PC-3 (cell line): Measurements from ENCODE around the gene DOC2B. TPM values are rescaled to one million over a fixed set of nuclear protein-coding genes. Genes with fewer than 3 reads are reported as not detected.

Source experiments
- ATAC-seq: fragments of 200-7000 bp; cut with Tn5 transposase; 2 replicates; pipeline ENCODE4 v1.9.1; 2020; ENCODE audit warnings: mild to moderate bottlenecking, moderate library complexity
- BruUV-seq: library from RNA; stranded (reverse); fragments of 400-500 nt; replicated peaks from 2 replicates; lab custom pipeline; 2021; lab: Mats Ljungman, UMichigan
- CTCF ChIA-PET: fragments of 300-600 bp; sonication (Branson Sonifier 250); formaldehyde crosslinking; loops from one replicate; lab custom pipeline; 2022; ENCODE audit warnings: antibody characterized with exemption; lab: Charles Lee
- POLR2A ChIA-PET: fragments of 300-600 bp; sonication (Branson Sonifier 250); formaldehyde crosslinking; loops from one replicate; lab custom pipeline; 2022; ENCODE audit warnings: antibody characterized with exemption; ENCODE audit not compliant: unreplicated experiment; lab: Charles Lee
- DNase-seq: peaks from one replicate; pipeline ENCODE4 v3.0.0-alpha.2; 2015
- H2AFZ ChIP-seq: fragments of 300-600 bp; sonication (generic); 2 replicates; pipeline ENCODE4 v1.6.0; 2016; ENCODE audit warnings: antibody characterized with exemption, low read length
- H3F3A ChIP-seq: fragments of 300-600 bp; sonication (generic); one replicate; pipeline ENCODE4 v1.6.0; 2017; ENCODE audit warnings: antibody characterized with exemption, low read length, control low read depth, mild to moderate bottlenecking; ENCODE audit not compliant: unreplicated experiment
- H3K27ac ChIP-seq: fragments of 300-600 bp; sonication (generic); 2 replicates; pipeline ENCODE4 v1.5.1; 2016; ENCODE audit warnings: mild to moderate bottlenecking, low read length
- H3K27me3 ChIP-seq: fragments of 300-600 bp; sonication (generic); 2 replicates; pipeline ENCODE4 v1.6.1; 2016; ENCODE audit warnings: low read length, mixed read lengths
- H3K36me3 ChIP-seq: fragments of 300-600 bp; sonication (generic); 2 replicates; pipeline ENCODE4 v1.6.1; 2016; ENCODE audit warnings: low read depth, mixed run types, low read length, mixed read lengths
- H3K4me1 ChIP-seq: fragments of 300-600 bp; sonication (generic); 2 replicates; pipeline ENCODE4 v1.5.1; 2016; ENCODE audit warnings: low read length; ENCODE audit not compliant: insufficient read depth
- H3K4me2 ChIP-seq: fragments of 300-600 bp; sonication (generic); 2 replicates; pipeline ENCODE4 v1.6.0; 2016; ENCODE audit warnings: low read length
- H3K4me3 ChIP-seq: fragments of 300-600 bp; sonication (generic); 2 replicates; pipeline ENCODE4 v1.5.1; 2016; ENCODE audit warnings: mild to moderate bottlenecking, low read length, mixed read lengths
- H3K79me2 ChIP-seq: fragments of 300-600 bp; sonication (generic); 2 replicates; pipeline ENCODE4 v1.6.1; 2017; ENCODE audit warnings: low read length, mixed read lengths
- H3K9ac ChIP-seq: fragments of 300-600 bp; sonication (generic); 2 replicates; pipeline ENCODE4 v1.6.0; 2016; ENCODE audit warnings: mild to moderate bottlenecking, low read length
- H3K9me2 ChIP-seq: fragments of 300-600 bp; sonication (generic); replicated peaks from 2 replicates; pipeline ENCODE4 v1.6.1; 2016; ENCODE audit warnings: mixed run types, low read length, mixed read lengths
- H3K9me3 ChIP-seq: fragments of 300-600 bp; sonication (generic); 2 replicates; pipeline ENCODE4 v1.6.1; 2016; ENCODE audit warnings: low read length, mixed read lengths
- H4K20me1 ChIP-seq: fragments of 300-600 bp; sonication (generic); 2 replicates; pipeline ENCODE4 v1.6.1; 2016; ENCODE audit warnings: low read length, mixed read lengths
- EZH2 ChIP-seq: fragments of 300-600 bp; sonication (generic); IDR thresholded peaks from one replicate; pipeline ENCODE4 v1.6.1; 2017; ENCODE audit warnings: antibody characterized with exemption, mild to moderate bottlenecking, low read length; ENCODE audit not compliant: unreplicated experiment
- EZH2phosphoT487 ChIP-seq: fragments of 300-600 bp; sonication (generic); IDR thresholded peaks from 2 replicates; pipeline ENCODE4 v1.6.1; 2018; ENCODE audit warnings: mild to moderate bottlenecking, antibody characterized with exemption, low read length, borderline replicate concordance
- intact Hi-C: fragments of 100-400 bp; cut with micrococcal nuclease; formaldehyde crosslinking; loops from 2 replicates; pipeline ENCODE4 v1.9.0; 2023
- total RNA-seq: library from RNA; depleted of rRNA; stranded (reverse); fragments of >200 nt; gene quantifications from 2 replicates; pipeline ENCODE4 v1.2.3, GENCODE V29; 2014
- TF ChIP-seq, protein P1 (sequence below): fragments of 300-600 bp; sonication (generic); conservative IDR thresholded peaks from 2 replicates; pipeline ENCODE4 v1.5.1; 2017; ENCODE audit warnings: antibody characterized with exemption, low read depth, mild to moderate bottlenecking, low read length

DOC2B gene
- total RNA-seq, 1 experiment from 2014 or later = 0.69 TPM

DNA sequence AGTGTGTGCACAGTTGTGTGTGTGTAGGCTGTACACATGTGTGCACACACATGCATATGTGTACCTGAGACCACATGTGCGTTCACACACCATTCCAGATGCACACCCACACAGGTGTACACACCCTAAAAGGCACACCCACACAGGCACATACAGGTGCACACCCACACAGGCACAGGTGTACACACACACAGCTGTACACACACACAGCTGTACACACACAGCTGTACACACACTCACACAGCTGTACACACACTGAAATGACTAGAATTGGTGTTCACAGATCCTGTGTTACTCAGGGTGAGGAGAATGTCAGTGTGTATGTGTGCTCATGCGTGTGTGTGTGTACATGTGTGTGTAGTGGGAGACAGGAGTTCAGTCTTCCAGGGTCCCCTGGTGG, 15.9 kb upstream of the DOC2B start:
- Histone ChIP-seq H3K4me3 (no peak overlapping the region), H3F3A (no peaks in the 10 kb centered on the region), H4K20me1 (no peaks in the 10 kb centered on the region), H3K9me3 (no peaks in the 10 kb centered on the region), H3K27me3 (no peaks in the 10 kb centered on the region), H3K4me1 (no peaks in the 10 kb centered on the region), H3K9me2 (no peaks in the 10 kb centered on the region), H3K4me2 (no peak overlapping the region), H2AFZ (no peak overlapping the region), H3K9ac (no peak overlapping the region), H3K79me2 (no peaks in the 10 kb centered on the region), H3K36me3 (no peaks in the 10 kb centered on the region), H3K27ac (no peak overlapping the region)
- BruUV-seq = no TSS peak
- ChIA-PET CTCF (no interaction called here), POLR2A (no interaction called here)
- TF ChIP-seq EZH2phosphoT487 = no peak
- DNase-seq (no peak), ATAC-seq (no peak)
- intact Hi-C loops = no loop called here

DNA sequence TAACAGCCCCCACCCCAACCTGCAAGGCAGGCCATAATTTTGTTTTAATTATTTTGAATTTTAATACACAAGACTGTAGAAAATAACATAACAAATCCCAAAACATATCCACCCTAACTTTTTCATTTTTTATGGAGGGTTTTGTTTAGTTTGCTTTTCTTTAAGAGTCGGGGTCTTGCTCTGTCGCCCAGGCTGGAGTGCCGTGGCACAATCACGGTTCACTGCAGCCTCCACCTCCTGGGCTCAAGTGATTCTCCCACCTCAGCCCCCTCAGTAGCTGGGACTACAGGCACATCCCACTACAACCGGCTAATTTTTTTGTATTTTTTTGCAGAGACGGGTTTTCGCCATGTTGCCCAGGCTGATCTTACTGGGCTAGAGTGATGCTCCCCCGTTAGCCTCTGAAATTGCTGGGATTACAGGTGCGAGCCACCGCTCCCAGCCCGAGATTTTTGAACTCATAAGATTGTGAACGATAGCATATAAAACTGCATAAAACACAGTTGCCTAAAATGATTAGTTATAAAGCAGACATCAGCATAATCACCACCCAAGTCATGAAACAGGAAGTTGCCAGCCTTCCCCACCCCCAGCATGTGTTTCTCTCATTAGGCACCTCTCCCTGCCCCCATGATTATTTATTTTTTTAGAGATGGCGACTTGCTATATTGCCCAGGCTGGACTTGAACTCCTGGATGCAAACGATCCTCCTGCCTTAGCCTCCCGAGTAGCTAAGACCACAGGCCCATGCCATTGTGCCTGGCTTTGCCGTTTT, 13.6 kb upstream of the DOC2B start:
- CTCF ChIA-PET = no interaction called here
- no peaks in the 10 kb centered on the region for H3K36me3 ChIP-seq
- POLR2A ChIA-PET = no interaction called here

DNA sequence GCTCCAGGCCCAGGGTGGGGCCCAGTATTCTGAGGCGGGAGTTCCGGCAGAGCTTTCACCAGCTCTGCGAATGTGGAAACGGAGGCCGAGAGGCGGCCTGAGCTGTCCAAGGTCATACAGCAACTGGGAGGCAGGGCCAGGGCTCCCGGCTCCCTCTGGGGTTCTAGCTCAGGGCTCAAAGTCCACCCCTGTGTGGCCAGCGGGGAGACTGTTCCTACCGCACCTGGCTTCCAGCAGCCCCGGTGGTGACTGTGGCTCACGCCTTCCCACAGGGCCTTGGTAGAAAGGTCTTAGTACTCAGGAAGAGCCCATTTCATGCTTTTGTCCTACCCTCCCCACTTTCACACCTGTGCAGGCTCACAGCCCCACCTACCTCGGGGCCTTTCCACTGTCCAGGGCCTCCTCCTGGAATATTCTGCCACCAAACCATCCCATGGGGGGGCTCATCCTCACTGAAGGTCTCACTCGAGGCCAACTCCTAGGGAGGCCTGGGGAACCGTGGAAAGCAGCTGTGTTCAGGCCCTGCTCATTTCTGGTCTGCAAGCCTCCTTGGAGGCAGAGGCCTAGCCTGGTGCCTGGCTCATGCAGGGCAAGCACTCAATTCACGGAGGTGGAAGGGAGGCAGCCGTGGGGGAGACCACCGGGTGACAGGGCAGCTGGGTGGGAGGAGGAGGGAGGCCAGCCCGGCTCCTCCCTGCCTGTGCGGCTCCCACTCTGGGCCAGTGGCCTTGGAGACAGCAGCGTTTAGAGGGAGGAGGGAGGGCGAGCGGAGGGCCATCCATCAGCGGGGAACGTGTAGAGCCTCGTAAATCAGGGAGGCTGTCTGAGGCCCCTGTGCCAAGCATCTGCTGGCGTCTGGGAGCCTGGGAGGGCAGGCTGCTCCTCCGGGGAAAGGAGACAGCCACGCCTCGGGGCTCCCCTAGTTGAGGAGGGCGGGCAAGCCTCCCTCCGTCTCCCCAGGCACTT, 12.7 kb upstream of the DOC2B start:
- no peaks in the 10 kb centered on the region for H3K36me3 ChIP-seq
- H4K20me1 ChIP-seq = no peaks in the 10 kb centered on the region
- BruUV-seq = no TSS peak
- POLR2A ChIA-PET = no interaction called here
- no peaks in the 10 kb centered on the region for H3K9me2 ChIP-seq
- H3K27ac ChIP-seq = no peak overlapping the region
- H3K4me1 ChIP-seq = no peaks in the 10 kb centered on the region
- DNase-seq (no peak), ATAC-seq (no peak)
- no peak overlapping the region for H3K9ac ChIP-seq
- no peak overlapping the region for H3K4me3 ChIP-seq
- CTCF ChIA-PET = no interaction called here
- no peaks in the 10 kb centered on the region for H3F3A ChIP-seq
- intact Hi-C loops = no loop called here
- no peaks in the 10 kb centered on the region for H3K9me3 ChIP-seq
- no peak overlapping the region for H3K4me2 ChIP-seq
- no peak overlapping the region for H2AFZ ChIP-seq
- H3K79me2 ChIP-seq = no peaks in the 10 kb centered on the region
- H3K27me3 ChIP-seq = no peaks in the 10 kb centered on the region
- no peak for TF ChIP-seq EZH2
- TF ChIP-seq EZH2phosphoT487 = no peak
- TF ChIP-seq, protein P1, sequence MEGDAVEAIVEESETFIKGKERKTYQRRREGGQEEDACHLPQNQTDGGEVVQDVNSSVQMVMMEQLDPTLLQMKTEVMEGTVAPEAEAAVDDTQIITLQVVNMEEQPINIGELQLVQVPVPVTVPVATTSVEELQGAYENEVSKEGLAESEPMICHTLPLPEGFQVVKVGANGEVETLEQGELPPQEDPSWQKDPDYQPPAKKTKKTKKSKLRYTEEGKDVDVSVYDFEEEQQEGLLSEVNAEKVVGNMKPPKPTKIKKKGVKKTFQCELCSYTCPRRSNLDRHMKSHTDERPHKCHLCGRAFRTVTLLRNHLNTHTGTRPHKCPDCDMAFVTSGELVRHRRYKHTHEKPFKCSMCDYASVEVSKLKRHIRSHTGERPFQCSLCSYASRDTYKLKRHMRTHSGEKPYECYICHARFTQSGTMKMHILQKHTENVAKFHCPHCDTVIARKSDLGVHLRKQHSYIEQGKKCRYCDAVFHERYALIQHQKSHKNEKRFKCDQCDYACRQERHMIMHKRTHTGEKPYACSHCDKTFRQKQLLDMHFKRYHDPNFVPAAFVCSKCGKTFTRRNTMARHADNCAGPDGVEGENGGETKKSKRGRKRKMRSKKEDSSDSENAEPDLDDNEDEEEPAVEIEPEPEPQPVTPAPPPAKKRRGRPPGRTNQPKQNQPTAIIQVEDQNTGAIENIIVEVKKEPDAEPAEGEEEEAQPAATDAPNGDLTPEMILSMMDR = no peak

More for the DNA sequence above, 13.6 kb upstream of the DOC2B start:
- no peak overlapping the region for H2AFZ ChIP-seq
- no peaks in the 10 kb centered on the region for H3K9me3 ChIP-seq
- DNase-seq (no peak), ATAC-seq (no peak)
- H3K4me3 ChIP-seq = no peak overlapping the region
- no peaks in the 10 kb centered on the region for H3K27me3 ChIP-seq
- H3K4me1 ChIP-seq = no peaks in the 10 kb centered on the region
- no peaks in the 10 kb centered on the region for H4K20me1 ChIP-seq
- TF ChIP-seq, protein P1 = no peak
- TF ChIP-seq EZH2phosphoT487 (no peak), EZH2 (no peak)
- no peaks in the 10 kb centered on the region for H3K9me2 ChIP-seq
- no peaks in the 10 kb centered on the region for H3K79me2 ChIP-seq
- H3K9ac ChIP-seq = no peak overlapping the region
- intact Hi-C loops = no loop called here
- no peak overlapping the region for H3K27ac ChIP-seq
- H3F3A ChIP-seq = no peaks in the 10 kb centered on the region
- no TSS peak for BruUV-seq
- H3K4me2 ChIP-seq = no peak overlapping the region
